ENCODE data around the gene CEP128. TPM values are rescaled to one million over a fixed set of nuclear protein-coding genes. Genes with fewer than 3 reads are reported as not detected.

Gene CEP128
- polyA plus RNA-seq, 1 of the 3 experiments (the other 2 are of a cell fraction), result 1.2 TPM

GRCh38 chr14:80586131-80586530, 355.4 kb downstream of the CEP128 start:
- Histone ChIP-seq H3K79me2 (ENCODE audit: insufficient read depth) (no peaks in the 10 kb centered on the region), H3K9ac (no peak overlapping the region), H2AFZ (ENCODE audit: low read depth) (no peak overlapping the region), H3K9me3 (peaks cover 5% of the 10 kb centered on the region; the same call in 1 of the 2 replicates), H3K4me1 (ENCODE audit: control insufficient read depth in 1 of 2, insufficient read depth in 2 of 2, low read depth in 1 of 2, low read length in 1 of 2) (peaks cover 0 to 5% of the 10 kb centered on the region in 2 experiments; a peak in 2 of 4 replicates), H3K4me3 (ENCODE audit: low read depth in 2 of 2, low read length in 1 of 2) (no peak overlapping the region), H3F3A (replicated peaks; ENCODE audit: insufficient read depth) (no peaks in the 10 kb centered on the region), H3K27ac (ENCODE audit: low read depth in 2 of 2, low read length in 1 of 2) (no peak overlapping the region), H3K27me3 (ENCODE audit: insufficient read depth) (no peaks in the 10 kb centered on the region), H3K9me2 (no peaks in the 10 kb centered on the region), H3K4me2 (no peak overlapping the region), H4K20me1 (ENCODE audit: insufficient read depth) (no peaks in the 10 kb centered on the region), H3K36me3 (replicated peaks in 1 of 2; ENCODE audit: control insufficient read depth in 1 of 2, insufficient read depth in 2 of 2, low read length in 1 of 2) (peaks cover 0 to 5% of the 10 kb centered on the region in 2 experiments)
- no peak for DNase-seq
- TF ChIP-seq MEF2A (IDR thresholded peaks at IDR 0.05; ENCODE audit: borderline replicate concordance, low read depth) (no peak), GATA2 (CRISPR knock-in tag; IDR thresholded peaks at IDR 0.05) (0 out of 2 replicates have a peak, but pooled peaks have one; percentile 7)
- ChIA-PET POLR2A (no interaction called here), CTCF (interaction anchor here (0.8 to 1.8 kb wide), 5 partner anchors 10 to 264 kb away, joined by 5 to 7 read pairs (median 6); no protein-coding TSS in a partner anchor)
- no CpG with 5 or more reads among the region's 1 CpG for WGBS (ENCODE audit: low lambda C conversion rate)

GRCh38 chr14:80585506-80585835, 356.1 kb downstream of the CEP128 start:
- Histone ChIP-seq H3K4me2 (no peak overlapping the region), H3K9ac (no peak overlapping the region)
- POLR2A ChIA-PET, result no interaction called here

GRCh38 chr14:80584744-80585505, 356.6 kb downstream of the CEP128 start:
- POLR2A ChIA-PET, result no interaction called here
- no peaks in the 10 kb centered on the region for H3K9me3 ChIP-seq
- no peaks in the 10 kb centered on the region for H3K79me2 ChIP-seq (ENCODE audit: insufficient read depth)
- no peak overlapping the region for H2AFZ ChIP-seq (ENCODE audit: low read depth)
- no peaks in the 10 kb centered on the region for H4K20me1 ChIP-seq (ENCODE audit: insufficient read depth)
- no peak overlapping the region for H3K9ac ChIP-seq
- H3F3A ChIP-seq (replicated peaks; ENCODE audit: insufficient read depth), result no peaks in the 10 kb centered on the region
- peak; percentile 24 for DNase-seq
- peaks cover 0 to 5% of the 10 kb centered on the region in 2 experiments; a peak in 2 of 4 replicates for H3K4me1 ChIP-seq (ENCODE audit: control insufficient read depth in 1 of 2, insufficient read depth in 2 of 2, low read depth in 1 of 2, low read length in 1 of 2)
- no peak overlapping the region for H3K27ac ChIP-seq (ENCODE audit: low read depth in 2 of 2, low read length in 1 of 2)
- peaks cover 0 to 1% of the 10 kb centered on the region in 2 experiments for H3K36me3 ChIP-seq (replicated peaks in 1 of 2; ENCODE audit: control insufficient read depth in 1 of 2, insufficient read depth in 2 of 2, low read length in 1 of 2)
- CTCF ChIA-PET, result interaction anchor here (0.5 kb wide), 1 partner anchor 265 kb away, joined by 4 read pairs; no protein-coding TSS in a partner anchor
- no peak overlapping the region for H3K4me3 ChIP-seq (ENCODE audit: low read depth in 2 of 2, low read length in 1 of 2)
- H3K27me3 ChIP-seq (ENCODE audit: insufficient read depth), result no peaks in the 10 kb centered on the region
- H3K9me2 ChIP-seq, result no peaks in the 10 kb centered on the region
- no peak overlapping the region for H3K4me2 ChIP-seq
- 49% methylated on average over 2 of the region's 2 CpGs for WGBS (ENCODE audit: low lambda C conversion rate)
- TF ChIP-seq RCOR1 (IDR thresholded peaks at IDR 0.05; ENCODE audit: low read length) (peak; percentile 87), POLR2AphosphoS5 (IDR thresholded peaks at IDR 0.05; ENCODE audit: low read depth, low read length) (no peak), FOSL2 (IDR thresholded peaks at IDR 0.05; ENCODE audit: borderline replicate concordance, low read depth) (no peak), EZH2phosphoT487 (IDR thresholded peaks at IDR 0.05; ENCODE audit: borderline replicate concordance, low read depth) (no peak), GATA2 (CRISPR knock-in tag; IDR thresholded peaks at IDR 0.05) (peak; percentile 96), TAF1 (IDR thresholded peaks at IDR 0.05; ENCODE audit: borderline replicate concordance, low read depth, low read length) (no peak), CHD2 (IDR thresholded peaks at IDR 0.05; ENCODE audit: low read length, partially characterized antibody) (peak; percentile 64), MAX (IDR thresholded peaks at IDR 0.05; ENCODE audit: low read depth) (no peak), FOXM1 (IDR thresholded peaks at IDR 0.05; ENCODE audit: low read depth) (no peak), JUND (IDR thresholded peaks at IDR 0.05) (no peak), IRF3 (IDR thresholded peaks at IDR 0.05; ENCODE audit: low read depth, low read length) (no peak), TCF12 (IDR thresholded peaks at IDR 0.05) (peak; percentile 9; the same call in 1 of the 2 replicates), EP300 (IDR thresholded peaks at IDR 0.05; ENCODE audit: borderline replicate concordance in 1 of 2, low read depth in 1 of 2, low read length in 1 of 2) (peak in 1 of 2 experiments; percentile 81; a peak in 2 of 4 replicates), FOXJ3 (CRISPR knock-in tag; IDR thresholded peaks at IDR 0.05) (peak; percentile 21; the same call in 1 of the 2 replicates), ELF1 (IDR thresholded peaks at IDR 0.05) (no peak), RXRA (IDR thresholded peaks at IDR 0.05; ENCODE audit: borderline replicate concordance, low read depth) (no peak), SIN3A (IDR thresholded peaks at IDR 0.05; ENCODE audit: borderline replicate concordance, low read depth, low read length) (no peak)

More at GRCh38 chr14:80585506-80585835, 356.1 kb downstream of the CEP128 start:
- no peaks in the 10 kb centered on the region for H3K79me2 ChIP-seq (ENCODE audit: insufficient read depth)
- H3K36me3 ChIP-seq (replicated peaks in 1 of 2; ENCODE audit: control insufficient read depth in 1 of 2, insufficient read depth in 2 of 2, low read length in 1 of 2), result peaks cover 0 to 5% of the 10 kb centered on the region in 2 experiments
- H2AFZ ChIP-seq (ENCODE audit: low read depth), result no peak overlapping the region
- no peak overlapping the region for H3K4me3 ChIP-seq (ENCODE audit: low read depth in 2 of 2, low read length in 1 of 2)
- H4K20me1 ChIP-seq (ENCODE audit: insufficient read depth), result no peaks in the 10 kb centered on the region
- H3K27ac ChIP-seq (ENCODE audit: low read depth in 2 of 2, low read length in 1 of 2), result no peak overlapping the region
- CTCF ChIA-PET, result interaction anchor here (0.8 to 1.6 kb wide), 2 partner anchors 12 to 19 kb away, joined by 5 read pairs; no protein-coding TSS in a partner anchor
- peaks cover 5% of the 10 kb centered on the region; the same call in 1 of the 2 replicates for H3K9me3 ChIP-seq
- no peaks in the 10 kb centered on the region for H3F3A ChIP-seq (replicated peaks; ENCODE audit: insufficient read depth)
- no peaks in the 10 kb centered on the region for H3K27me3 ChIP-seq (ENCODE audit: insufficient read depth)
- TF ChIP-seq EP300 (IDR thresholded peaks at IDR 0.05; ENCODE audit: borderline replicate concordance in 1 of 2, low read depth in 1 of 2, low read length in 1 of 2) (no peak), NFIC (IDR thresholded peaks at IDR 0.05; ENCODE audit: borderline replicate concordance) (no peak)
- H3K4me1 ChIP-seq (ENCODE audit: control insufficient read depth in 1 of 2, insufficient read depth in 2 of 2, low read depth in 1 of 2, low read length in 1 of 2), result peaks cover 0 to 5% of the 10 kb centered on the region in 2 experiments; a peak in 2 of 4 replicates
- 94% methylated on average over 1 of the region's 1 CpG for WGBS (ENCODE audit: low lambda C conversion rate)
- DNase-seq, result no peak
- H3K9me2 ChIP-seq, result no peaks in the 10 kb centered on the region

All from SK-N-SH (cell line).